Activated CD4-positive, alpha-beta memory T cell treated with anti-CD3 and anti-CD28 coated beads for 36 hours (primary cell): ENCODE data around the gene SON. TPM values are rescaled to one million over a fixed set of nuclear protein-coding genes. Genes with fewer than 3 reads are reported as not detected.
"Not testable (repeated sequence)": the region's sequence is repeated elsewhere in the genome, so short reads cannot be mapped to it uniquely, and the experiment has no call there.

Source experiments
- CTCF ChIA-PET: fragments of 350-600 bp; sonication (Branson Sonifier 250); formaldehyde crosslinking; loops from one replicate; lab custom pipeline; 2021; ENCODE audit warnings: antibody characterized with exemption, inconsistent platforms; lab: Charles Lee
- POLR2A ChIA-PET: fragments of 350-600 bp; sonication (Branson Sonifier 250); formaldehyde crosslinking; loops from one replicate; lab custom pipeline; 2021; ENCODE audit warnings: antibody characterized with exemption; lab: Charles Lee
- DNase-seq: peaks from one replicate; pipeline ENCODE4 v3.0.0-alpha.2; 2020
- H3K27ac Mint-ChIP-seq: one replicate; pipeline ENCODE4 v1.8.0; 2021; ENCODE audit warnings: mixed read lengths
- H3K27me3 Mint-ChIP-seq: one replicate; pipeline ENCODE4 v1.8.0; 2021; ENCODE audit warnings: mixed read lengths
- H3K36me3 Mint-ChIP-seq: one replicate; pipeline ENCODE4 v1.8.0; 2021; ENCODE audit warnings: mixed read lengths
- H3K4me1 Mint-ChIP-seq: one replicate; pipeline ENCODE4 v1.8.0; 2021; ENCODE audit warnings: low read depth, mixed read lengths
- H3K4me3 Mint-ChIP-seq: one replicate; pipeline ENCODE4 v1.8.0; 2021; ENCODE audit warnings: mild to moderate bottlenecking, mixed read lengths
- H3K9me3 Mint-ChIP-seq: one replicate; pipeline ENCODE4 v1.8.0; 2021; ENCODE audit warnings: mixed read lengths
- intact Hi-C: fragments of 100-400 bp; cut with micrococcal nuclease; formaldehyde crosslinking; loops from one replicate; pipeline ENCODE4 v1.15.1; 2023
- total RNA-seq, 2 experiments: library from RNA; stranded (reverse); gene quantifications; one replicate each; pipeline ENCODE4 v1.2.3, GENCODE V29; 2021

Gene SON
- total RNA-seq, 2 experiments from 2014 or later, result 270 to 279 TPM

DNA sequence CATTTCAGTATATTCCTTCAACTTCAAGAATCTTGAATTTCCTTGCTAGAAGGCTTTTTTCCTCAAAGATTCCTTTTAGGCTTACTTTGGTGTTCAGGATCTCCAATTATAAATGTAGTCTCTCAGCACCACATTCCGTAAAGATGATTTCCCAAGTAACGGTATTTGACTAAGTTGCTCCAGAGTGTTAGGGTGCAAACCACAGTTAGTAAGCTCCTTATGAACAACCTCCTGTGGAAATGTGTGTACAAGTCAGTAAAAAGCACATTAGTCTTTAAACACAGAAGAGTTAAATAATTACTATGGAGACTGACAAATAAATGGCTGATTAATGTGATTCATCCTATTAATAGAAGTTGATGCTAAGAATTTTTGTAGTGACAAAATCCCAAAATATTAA is 35.4 kb downstream of the SON start:
- ChIA-PET CTCF (interaction anchor here (0.7 to 1.7 kb wide), 2 partner anchors 28 to 119 kb away, joined by 3 to 7 read pairs; no protein-coding TSS in a partner anchor), POLR2A (no interaction called here)
- DNase-seq, result no peak
- Mint-ChIP-seq H3K36me3 (peaks cover 34% of the 10 kb centered on the region), H3K4me3 (no peak overlapping the region), H3K4me1 (peaks cover 11% of the 10 kb centered on the region), H3K9me3 (no peaks in the 10 kb centered on the region), H3K27ac (no peak overlapping the region), H3K27me3 (no peaks in the 10 kb centered on the region)
- intact Hi-C loops, result no loop called here

DNA sequence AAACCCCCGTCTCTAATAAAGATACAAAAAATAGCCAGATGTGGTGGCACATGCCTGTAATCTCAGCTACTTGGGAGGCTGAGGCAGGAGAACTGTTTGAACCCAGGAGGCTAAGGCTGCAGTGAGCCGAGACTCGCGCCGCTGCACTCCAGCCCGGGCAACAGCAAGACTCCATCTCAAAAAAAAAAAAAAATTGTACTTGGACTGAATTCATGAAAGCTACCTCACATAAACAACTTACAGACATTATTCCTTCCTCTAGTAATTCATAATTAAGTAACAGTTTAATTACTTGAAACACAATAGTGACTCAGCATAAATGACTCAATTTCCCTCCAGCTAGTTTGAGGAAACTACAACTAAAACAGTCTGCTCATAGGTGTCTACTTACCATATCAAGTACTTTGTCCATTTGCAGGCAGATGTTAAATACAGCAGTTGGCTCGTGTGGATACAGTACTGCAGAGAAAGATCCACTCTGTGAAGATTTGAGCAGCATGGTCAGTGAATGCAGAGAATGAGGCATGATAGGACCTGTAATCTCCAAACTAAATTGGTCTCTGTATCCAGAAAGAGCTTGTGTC is 36.2 kb downstream of the SON start:
- POLR2A ChIA-PET, result interaction anchor here (0.6 to 0.8 kb wide), 3 partner anchors 9 to 35 kb away, joined by 3 to 4 read pairs (median 4); partner anchors contain the start of genes DONSON and SON
- peaks cover 11% of the 10 kb centered on the region for H3K4me1 Mint-ChIP-seq
- peaks cover 29% of the 10 kb centered on the region for H3K36me3 Mint-ChIP-seq
- H3K4me3 Mint-ChIP-seq, result no peak overlapping the region
- DNase-seq, result no peak
- H3K9me3 Mint-ChIP-seq, result no peaks in the 10 kb centered on the region
- intact Hi-C loops, result no loop called here
- peak overlapping the region; percentile 84 for H3K27ac Mint-ChIP-seq
- CTCF ChIA-PET, result interaction anchor here (0.7 to 1.7 kb wide), 2 partner anchors 27 to 120 kb away, joined by 3 to 7 read pairs; no protein-coding TSS in a partner anchor
- H3K27me3 Mint-ChIP-seq, result no peaks in the 10 kb centered on the region

DNA sequence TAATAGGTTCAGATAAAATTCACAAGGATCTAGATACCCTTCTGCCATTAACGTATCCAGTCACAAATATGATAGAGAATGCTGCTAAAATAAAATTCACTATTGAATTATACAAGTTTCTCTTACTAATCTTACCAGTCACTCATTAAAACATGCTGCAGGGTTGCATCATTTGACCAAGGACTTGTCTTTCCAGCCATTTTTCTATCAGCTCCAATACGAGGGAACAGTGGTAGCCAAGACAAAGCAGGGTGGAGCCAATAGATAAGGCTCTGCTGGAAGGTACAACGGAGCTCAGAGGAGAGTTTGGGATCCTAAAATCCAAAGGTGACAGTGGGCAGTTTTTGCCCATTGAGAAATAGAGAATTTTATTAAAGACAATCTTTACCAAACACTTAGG is 41.6 kb downstream of the SON start:
- H3K4me1 Mint-ChIP-seq, result peaks cover 22% of the 10 kb centered on the region
- CTCF ChIA-PET, result interaction anchor here (1.0 to 1.8 kb wide), 3 partner anchors 21 to 27 kb away, joined by 3 to 12 read pairs (median 3); no protein-coding TSS in a partner anchor
- H3K9me3 Mint-ChIP-seq, result no peaks in the 10 kb centered on the region

DNA sequence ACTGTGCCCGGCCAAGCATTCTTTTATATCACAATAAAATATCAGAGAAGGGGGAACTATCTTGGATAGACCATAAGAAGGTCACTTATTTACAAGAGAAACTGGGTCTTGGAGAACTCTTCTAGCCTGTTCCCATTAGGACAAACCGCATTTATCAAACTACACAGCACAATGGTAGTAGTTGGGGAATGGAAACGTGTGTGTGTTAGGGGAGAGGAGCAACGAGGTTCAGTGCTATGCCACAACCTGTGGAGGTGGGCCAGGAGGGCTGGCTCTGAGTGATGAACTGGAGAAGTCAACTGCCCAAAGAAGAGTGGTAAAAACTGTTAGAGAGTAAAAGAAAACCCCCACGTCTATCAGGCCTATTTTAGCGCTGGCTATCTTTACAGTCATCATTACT is 44.1 kb downstream of the SON start:
- CTCF ChIA-PET, result interaction anchor here (1.0 kb wide), 1 partner anchor 19 kb away, joined by 6 read pairs; no protein-coding TSS in a partner anchor
- POLR2A ChIA-PET, result no interaction called here
- Mint-ChIP-seq H3K4me1 (peaks cover 21% of the 10 kb centered on the region), H3K27ac (no peak overlapping the region), H3K9me3 (no peaks in the 10 kb centered on the region), H3K36me3 (peaks cover 14% of the 10 kb centered on the region), H3K27me3 (no peaks in the 10 kb centered on the region), H3K4me3 (peak overlapping the region; percentile 62)
- DNase-seq, result no peak
- intact Hi-C loops, result loop anchor here (5.0 kb wide), 1 partner anchor 110 kb away; the partner anchor contains the start of gene TMEM50B

More for the DNA sequence above, 41.6 kb downstream of the SON start:
- POLR2A ChIA-PET, result no interaction called here
- DNase-seq, result no peak
- intact Hi-C loops, result no loop called here
- Mint-ChIP-seq H3K27me3 (no peaks in the 10 kb centered on the region), H3K27ac (no peak overlapping the region), H3K4me3 (no peak overlapping the region), H3K36me3 (peaks cover 21% of the 10 kb centered on the region)

DNA sequence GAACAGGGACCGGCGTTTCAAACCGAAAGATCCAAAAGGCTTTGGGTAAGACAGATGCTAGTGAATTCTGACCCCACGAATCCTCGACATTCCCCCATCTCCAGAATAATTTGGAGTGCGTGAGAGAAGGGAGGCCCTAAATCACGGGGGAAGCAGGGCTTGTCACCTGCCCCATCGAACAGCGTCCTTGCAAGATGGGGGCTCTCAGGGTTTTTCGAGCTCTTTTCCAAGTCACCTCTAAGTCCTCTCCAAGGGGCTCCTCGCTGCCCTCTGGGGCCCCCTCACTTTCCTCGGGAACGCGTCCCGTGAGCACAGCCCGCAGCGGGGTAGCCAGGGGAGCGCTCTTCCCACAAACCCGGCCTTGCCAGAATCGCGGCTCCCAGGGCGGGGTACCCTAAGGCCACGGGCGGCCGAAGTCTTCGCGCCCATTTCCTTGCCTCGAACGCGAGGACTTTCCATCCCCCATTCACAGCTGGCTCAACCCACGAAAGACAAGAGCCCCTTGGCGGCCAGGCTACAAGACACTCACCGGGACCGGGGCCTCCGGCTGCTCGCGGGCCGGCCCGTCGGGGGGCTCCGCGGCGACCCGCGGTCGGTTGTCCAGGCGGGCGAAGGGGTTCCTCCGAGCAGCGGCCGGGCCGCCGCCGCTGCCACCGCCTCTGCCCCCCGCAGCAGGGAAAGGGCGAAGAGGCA is 45.1 kb downstream of the SON start:
- Mint-ChIP-seq H3K9me3 (no peaks in the 10 kb centered on the region), H3K27ac (peak overlapping the region; percentile 56), H3K27me3 (no peaks in the 10 kb centered on the region), H3K4me3 (peak overlapping the region; percentile 86), H3K4me1 (peaks cover 21% of the 10 kb centered on the region), H3K36me3 (peaks cover 13% of the 10 kb centered on the region)
- intact Hi-C loops, result loop anchor here (1.0 to 5.0 kb wide), 4 partner anchors 46 to 111 kb away; partner anchors contain the start of genes CRYZL1, DNAJC28, GART and TMEM50B
- ChIA-PET CTCF (interaction anchor here (0.8 to 4.4 kb wide), 8 partner anchors 10 to 143 kb away, joined by 3 to 51 read pairs (median 3); partner anchors contain the start of gene TMEM50B), POLR2A (interaction anchor here (1.0 to 2.6 kb wide), 9 partner anchors 7 to 108 kb away, joined by 3 to 16 read pairs (median 4); partner anchors contain the start of genes GART, SON and TMEM50B)
- DNase-seq, result peak; percentile 45

DNA sequence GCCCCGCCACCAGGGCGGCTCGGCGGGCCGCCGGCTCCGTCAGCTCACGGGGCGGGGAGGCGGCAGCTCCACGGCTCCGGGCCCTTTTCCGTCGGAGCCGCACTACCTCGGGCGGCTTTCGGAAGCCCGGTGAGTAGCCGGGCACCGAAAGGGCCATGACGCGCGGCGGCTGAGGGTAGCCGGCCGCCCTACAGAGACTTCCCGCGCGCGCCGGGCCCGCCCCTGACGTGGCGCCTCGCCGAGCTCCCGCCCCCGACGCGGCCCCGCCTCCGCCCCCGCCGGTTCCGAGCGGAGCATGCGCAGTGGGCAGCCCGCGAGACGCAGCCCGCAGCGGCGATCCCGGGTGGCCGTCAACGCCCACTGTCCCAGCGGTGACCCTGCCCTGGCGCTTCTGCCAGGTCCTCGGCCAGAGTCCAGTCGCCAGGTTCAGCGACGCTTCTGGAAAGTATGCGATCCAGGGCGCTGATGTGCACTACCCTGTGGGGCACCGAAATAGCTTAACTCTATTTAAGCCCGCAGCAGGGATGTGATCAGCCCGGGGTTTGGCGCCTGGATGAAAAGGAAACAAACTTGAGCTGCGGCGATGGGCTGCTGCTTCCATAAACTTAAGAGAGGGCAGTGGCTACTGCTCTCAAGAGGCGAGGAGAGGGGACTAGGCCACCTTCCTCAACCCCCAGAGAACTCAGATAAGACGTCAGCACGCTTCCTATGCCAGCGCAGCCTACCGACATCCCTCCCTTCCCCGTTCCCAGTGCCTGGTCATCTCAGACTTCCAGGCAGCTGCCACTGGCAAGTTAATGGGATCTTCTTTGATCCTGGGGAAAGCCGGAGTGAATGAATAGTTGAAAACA is 45.9 kb downstream of the SON start, which contains the start of gene DONSON:
Gene DONSON (minus strand): TSS at position 200 of the 851 bp plus-strand sequence. CDS start 43 bp downstream, at position 157.
- DNase-seq, result peak; percentile 90
- ChIA-PET POLR2A (interaction anchor here (0.6 to 2.6 kb wide), 12 partner anchors 8 to 977 kb away, joined by 3 to 16 read pairs (median 4); partner anchors contain the start of genes CFAP298, GART, SON and TMEM50B), CTCF (interaction anchor here (0.6 to 4.4 kb wide), 10 partner anchors 9 to 308 kb away, joined by 3 to 51 read pairs (median 3); partner anchors contain the start of gene TMEM50B)
- H3K4me3 Mint-ChIP-seq, result peak within 1 kb of the TSS; percentile 92
- H3K27me3 Mint-ChIP-seq, result no peaks in the 10 kb centered on the region
- H3K4me1 Mint-ChIP-seq, result peaks cover 21% of the 10 kb centered on the region
- peaks cover 16% of the 10 kb centered on the region for H3K36me3 Mint-ChIP-seq
- no peaks in the 10 kb centered on the region for H3K9me3 Mint-ChIP-seq
- peak within 1 kb of the TSS; percentile 72 for H3K27ac Mint-ChIP-seq
- intact Hi-C loops, result loop anchor here (1.0 to 5.0 kb wide), 4 partner anchors 46 to 111 kb away; partner anchors contain the start of genes CRYZL1, DNAJC28, GART and TMEM50B

DNA sequence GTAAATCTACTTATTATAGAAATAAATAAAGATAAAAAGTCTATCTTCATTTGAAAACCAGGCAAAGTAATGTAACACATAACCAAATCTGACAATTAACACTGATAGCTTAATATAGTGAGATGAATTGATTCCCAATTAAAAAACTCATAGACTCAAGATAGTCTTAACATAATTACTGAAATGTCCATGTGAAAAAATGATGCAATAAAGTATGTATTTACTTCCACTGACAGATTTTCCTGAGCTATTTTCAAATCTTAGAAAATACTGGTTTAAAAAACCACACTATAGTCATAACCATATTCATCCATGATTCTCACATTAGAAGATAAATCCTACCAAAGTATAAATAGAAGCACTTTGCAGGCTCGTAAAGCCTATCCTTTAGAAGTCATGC is 55.2 kb downstream of the SON start:
- H3K27me3 Mint-ChIP-seq, result no peaks in the 10 kb centered on the region
- peaks cover 25% of the 10 kb centered on the region for H3K36me3 Mint-ChIP-seq
- no peak overlapping the region for H3K27ac Mint-ChIP-seq
- intact Hi-C loops, result no loop called here
- no peak for DNase-seq
- no peak overlapping the region for H3K4me3 Mint-ChIP-seq
- ChIA-PET POLR2A (no interaction called here), CTCF (interaction anchor here (0.7 kb wide), 1 partner anchor 9 kb away, joined by 3 read pairs; the partner anchor contains the start of gene DONSON)
- H3K4me1 Mint-ChIP-seq, result no peaks in the 10 kb centered on the region
- H3K9me3 Mint-ChIP-seq, result no peaks in the 10 kb centered on the region

DNA sequence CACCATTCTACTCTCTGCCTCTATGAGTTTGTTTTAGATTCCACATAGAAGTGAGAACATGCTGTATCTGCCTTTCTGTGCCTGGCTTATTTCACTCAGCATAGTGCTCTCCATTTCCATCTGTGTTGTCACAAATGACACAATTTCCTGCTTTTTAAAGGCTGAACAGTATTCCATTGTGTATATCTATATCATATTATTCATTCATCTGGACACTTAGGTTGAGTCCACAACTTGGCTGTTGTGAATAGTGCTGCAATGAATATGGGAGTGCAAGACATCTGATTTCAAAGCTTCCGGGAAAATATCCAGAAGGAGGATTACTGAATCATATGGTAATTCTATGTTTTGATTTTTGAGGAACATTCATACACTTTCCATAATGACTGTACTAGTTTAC is 65.7 kb downstream of the SON start:
- no peaks in the 10 kb centered on the region for H3K4me1 Mint-ChIP-seq
- H3K4me3 Mint-ChIP-seq, result no peak overlapping the region
- intact Hi-C loops, result loop anchor here (5.0 to 10.0 kb wide), 2 partner anchors 66 to 244 kb away; partner anchors contain the start of genes GART and SON
- H3K27me3 Mint-ChIP-seq, result no peaks in the 10 kb centered on the region
- CTCF ChIA-PET, result interaction anchor here (0.6 kb wide), 1 partner anchor 185 kb away, joined by 3 read pairs; no protein-coding TSS in a partner anchor
- POLR2A ChIA-PET, result no interaction called here
- no peak for DNase-seq
- peaks cover 4% of the 10 kb centered on the region for H3K36me3 Mint-ChIP-seq
- H3K27ac Mint-ChIP-seq, result no peak overlapping the region
- H3K9me3 Mint-ChIP-seq, result no peaks in the 10 kb centered on the region

DNA sequence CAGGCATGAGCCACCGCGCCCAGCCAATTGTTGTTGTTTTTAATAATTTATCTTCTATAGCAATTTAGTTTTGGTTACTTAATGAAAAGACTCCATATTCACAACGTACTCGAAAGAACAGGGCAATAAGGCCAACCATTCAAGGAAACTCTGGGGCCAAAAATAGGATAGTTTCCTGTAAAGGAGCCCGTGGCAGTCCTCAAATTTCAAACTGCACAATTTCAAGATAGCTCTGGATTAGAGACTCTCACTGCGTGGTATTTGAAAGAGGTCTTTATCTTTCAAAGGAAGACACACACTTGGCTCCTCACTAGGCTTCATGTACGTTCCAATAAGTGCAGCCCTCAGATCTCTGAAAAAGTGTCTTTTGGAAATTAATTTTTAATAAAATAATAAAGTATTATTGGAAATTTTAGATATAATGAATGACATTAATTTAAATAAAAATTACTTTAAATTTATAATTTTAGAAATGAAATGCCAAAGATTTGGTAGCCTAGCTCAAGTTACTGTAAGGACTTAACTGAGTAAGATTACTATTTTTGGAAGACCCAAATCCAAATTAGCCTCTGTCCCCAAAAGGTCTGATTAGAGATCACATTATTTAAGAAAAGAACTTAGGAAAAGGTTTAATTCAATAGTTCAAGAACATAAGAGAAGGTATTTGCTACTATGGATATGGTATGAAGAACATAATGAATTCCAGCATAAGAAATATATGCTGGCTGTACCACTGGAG is 68.3 kb downstream of the SON start:
- POLR2A ChIA-PET, result no interaction called here
- Mint-ChIP-seq H3K27me3 (no peaks in the 10 kb centered on the region), H3K36me3 (peaks cover 4% of the 10 kb centered on the region), H3K27ac (no peak overlapping the region), H3K4me3 (no peak overlapping the region), H3K4me1 (no peaks in the 10 kb centered on the region), H3K9me3 (no peaks in the 10 kb centered on the region)
- no peak for DNase-seq
- intact Hi-C loops, result no loop called here
- CTCF ChIA-PET, result interaction anchor here (0.7 kb wide), 1 partner anchor 26 kb away, joined by 3 read pairs; no protein-coding TSS in a partner anchor

DNA sequence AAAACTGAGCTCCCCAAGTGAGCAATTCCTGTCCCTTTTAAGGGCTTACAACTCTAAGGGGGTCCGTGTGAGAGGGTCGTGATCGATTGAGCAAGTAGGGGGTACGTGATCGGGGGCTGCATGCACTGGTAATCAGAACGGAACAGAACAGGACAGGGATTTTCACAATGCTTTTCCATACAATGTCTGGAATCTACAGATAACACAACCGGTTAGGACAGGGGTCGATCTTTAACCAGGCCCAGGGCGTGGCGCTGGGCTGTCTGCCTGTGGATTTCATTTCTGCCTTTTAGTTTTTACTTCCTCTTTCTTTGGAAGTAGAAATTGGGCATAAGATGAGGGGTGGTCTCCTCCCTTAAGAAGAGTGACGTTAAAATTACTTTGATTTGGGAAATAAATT is 74.7 kb downstream of the SON start:
- H3K9me3 Mint-ChIP-seq, DNase-seq, H3K36me3 Mint-ChIP-seq, POLR2A ChIA-PET, CTCF ChIA-PET, intact Hi-C loops, H3K4me3 Mint-ChIP-seq, H3K27ac Mint-ChIP-seq, H3K27me3 Mint-ChIP-seq, H3K4me1 Mint-ChIP-seq: not testable (repeated sequence)
